Measurements from ENCODE around the gene CAMTA1.

The CAMTA1 gene

GRCh38 chr1:7198664-7199063 is 413.4 kb downstream of the CAMTA1 start:
- DNase-seq (ENCODE audit: low spot score), result no peak

GRCh38 chr1:7199077-7199779 is 414.0 kb downstream of the CAMTA1 start:
- no peak for DNase-seq (ENCODE audit: low spot score)

GRCh38 chr1:7207875-7208646 is 422.8 kb downstream of the CAMTA1 start:
- peak; percentile 52 for DNase-seq (ENCODE audit: low spot score)

- DNase-seq (ENCODE audit: low spot score), result no peak
Observed at GRCh38 chr1:7208647-7209180, 423.5 kb downstream of the CAMTA1 start.

GRCh38 chr1:7209336-7209735 is 424.1 kb downstream of the CAMTA1 start:
- DNase-seq (ENCODE audit: low spot score), result no peak

GRCh38 chr1:7218210-7218832 is 433.1 kb downstream of the CAMTA1 start:
- no peak for DNase-seq (ENCODE audit: low spot score)

- DNase-seq (ENCODE audit: low spot score), result no peak
Observed at GRCh38 chr1:7219031-7219430, 433.8 kb downstream of the CAMTA1 start.

GRCh38 chr1:7220007-7220406 is 434.8 kb downstream of the CAMTA1 start:
- DNase-seq (ENCODE audit: low spot score), result no peak

- DNase-seq (ENCODE audit: low spot score), result no peak
Observed at GRCh38 chr1:7220712-7221252, 435.5 kb downstream of the CAMTA1 start.

- DNase-seq (ENCODE audit: low spot score), result no peak
Observed at GRCh38 chr1:7221826-7222694, 436.8 kb downstream of the CAMTA1 start.

- no peak for DNase-seq (ENCODE audit: low spot score)
Observed at GRCh38 chr1:7222695-7223015, 437.4 kb downstream of the CAMTA1 start.

GRCh38 chr1:7223334-7224080 is 438.3 kb downstream of the CAMTA1 start:
- peak; percentile 72 for DNase-seq (ENCODE audit: low spot score)

GRCh38 chr1:7224081-7224534 is 438.9 kb downstream of the CAMTA1 start:
- DNase-seq (ENCODE audit: low spot score), result no peak

GRCh38 chr1:7224644-7225043 is 439.4 kb downstream of the CAMTA1 start:
- no peak for DNase-seq (ENCODE audit: low spot score)

GRCh38 chr1:7225711-7226505 is 440.7 kb downstream of the CAMTA1 start:
- DNase-seq (ENCODE audit: low spot score), result no peak

GRCh38 chr1:7227654-7228053 is 442.4 kb downstream of the CAMTA1 start:
- no peak for DNase-seq (ENCODE audit: low spot score)

- DNase-seq (ENCODE audit: low spot score), result no peak
Observed at GRCh38 chr1:7228252-7228961, 443.2 kb downstream of the CAMTA1 start.

GRCh38 chr1:7229186-7229585 is 443.9 kb downstream of the CAMTA1 start:
- no peak for DNase-seq (ENCODE audit: low spot score)
